T-helper 17 cell (primary cell): Measurements from ENCODE around the gene PSMA3. TPM values are rescaled to one million over a fixed set of nuclear protein-coding genes. Genes with fewer than 3 reads are reported as not detected.

ENCODE experiments used
- ATAC-seq: fragments of 150-1000 bp; cut with Tn5 transposase; 2 replicates; pipeline ENCODE4 v1.10.0; 2021; ENCODE audit warnings: mild to moderate bottlenecking, moderate library complexity
- DNase-seq, 3 donors: peaks; one replicate each; pipeline versions ENCODE4 v3.0.0 to v3.0.0-alpha.2; 2020 to 2021
- H3K9me3 ChIP-seq: one replicate; pipeline ENCODE4 v1.7.0; 2013; ENCODE audit warnings: low read length, mild to moderate bottlenecking; ENCODE audit not compliant: control insufficient read depth, poor library complexity, severe bottlenecking
- H3K27ac Mint-ChIP-seq: one replicate; pipeline ENCODE4 v1.8.0; 2022; ENCODE audit warnings: mild to moderate bottlenecking, moderate library complexity, mixed read lengths
- H3K27me3 Mint-ChIP-seq: one replicate; pipeline ENCODE4 v1.8.0; 2022; ENCODE audit warnings: mixed read lengths
- H3K36me3 Mint-ChIP-seq: one replicate; pipeline ENCODE4 v1.8.0; 2022; ENCODE audit warnings: low read depth, mixed read lengths
- H3K4me1 Mint-ChIP-seq: one replicate; pipeline ENCODE4 v1.8.0; 2022; ENCODE audit warnings: mild to moderate bottlenecking, mixed read lengths
- H3K4me3 Mint-ChIP-seq: one replicate; pipeline ENCODE4 v1.8.0; 2022; ENCODE audit warnings: mild to moderate bottlenecking, moderate library complexity, mixed read lengths
- total RNA-seq, 4 donors: library from RNA in 2 of 4; stranded (reverse) in 2 of 4; gene quantifications; one replicate each; pipeline ENCODE4 v1.2.3 and lab custom pipeline; 2022 to 2026

The PSMA3 gene
- total RNA-seq, 2 donors from 2014 or later = 101 to 102 TPM

DNA sequence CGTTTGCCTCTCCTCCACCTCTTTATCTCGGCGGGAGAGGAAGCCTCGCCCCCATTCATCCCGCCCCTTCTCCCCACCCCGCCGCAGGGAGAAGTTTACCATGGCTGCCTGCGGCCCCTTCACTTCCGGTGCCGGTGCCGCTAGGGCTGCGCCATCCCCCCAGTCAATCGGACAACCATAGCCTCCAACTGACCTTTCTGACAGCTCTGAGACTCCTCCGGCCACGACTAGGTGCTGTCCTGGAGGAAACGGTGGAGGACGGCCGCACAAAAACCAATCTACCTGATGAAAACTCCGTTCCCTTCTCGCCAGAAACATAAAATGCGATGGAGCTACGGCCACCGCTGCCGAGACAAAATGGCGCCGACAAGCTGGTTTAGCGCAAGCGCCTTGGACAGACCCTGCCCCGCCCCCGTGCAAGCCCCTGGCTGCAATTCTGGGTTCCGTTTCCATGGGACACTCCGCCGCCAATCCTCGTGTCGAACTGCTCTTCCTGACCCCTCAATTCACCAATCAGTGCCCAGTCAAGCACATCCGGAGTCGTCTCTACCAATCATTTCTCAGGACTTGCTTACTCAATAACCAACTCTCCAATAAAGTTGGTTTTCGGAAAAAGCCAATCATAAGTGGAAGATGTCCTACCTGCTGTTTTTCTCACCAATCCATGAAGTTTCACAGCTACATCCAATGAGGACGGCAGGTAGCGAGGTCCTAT, 53.3 kb downstream of the PSMA3 start:
- H3K9me3 ChIP-seq = no peaks in the 10 kb centered on the region
- H3K27ac Mint-ChIP-seq = no peak overlapping the region
- peak; percentile 93 to 97 (median 96) for DNase-seq
- H3K4me3 Mint-ChIP-seq = no peak overlapping the region
- ATAC-seq = peak; percentile 86
- peaks cover 22% of the 10 kb centered on the region for H3K4me1 Mint-ChIP-seq
- no peaks in the 10 kb centered on the region for H3K27me3 Mint-ChIP-seq
- peaks cover 3% of the 10 kb centered on the region for H3K36me3 Mint-ChIP-seq

DNA sequence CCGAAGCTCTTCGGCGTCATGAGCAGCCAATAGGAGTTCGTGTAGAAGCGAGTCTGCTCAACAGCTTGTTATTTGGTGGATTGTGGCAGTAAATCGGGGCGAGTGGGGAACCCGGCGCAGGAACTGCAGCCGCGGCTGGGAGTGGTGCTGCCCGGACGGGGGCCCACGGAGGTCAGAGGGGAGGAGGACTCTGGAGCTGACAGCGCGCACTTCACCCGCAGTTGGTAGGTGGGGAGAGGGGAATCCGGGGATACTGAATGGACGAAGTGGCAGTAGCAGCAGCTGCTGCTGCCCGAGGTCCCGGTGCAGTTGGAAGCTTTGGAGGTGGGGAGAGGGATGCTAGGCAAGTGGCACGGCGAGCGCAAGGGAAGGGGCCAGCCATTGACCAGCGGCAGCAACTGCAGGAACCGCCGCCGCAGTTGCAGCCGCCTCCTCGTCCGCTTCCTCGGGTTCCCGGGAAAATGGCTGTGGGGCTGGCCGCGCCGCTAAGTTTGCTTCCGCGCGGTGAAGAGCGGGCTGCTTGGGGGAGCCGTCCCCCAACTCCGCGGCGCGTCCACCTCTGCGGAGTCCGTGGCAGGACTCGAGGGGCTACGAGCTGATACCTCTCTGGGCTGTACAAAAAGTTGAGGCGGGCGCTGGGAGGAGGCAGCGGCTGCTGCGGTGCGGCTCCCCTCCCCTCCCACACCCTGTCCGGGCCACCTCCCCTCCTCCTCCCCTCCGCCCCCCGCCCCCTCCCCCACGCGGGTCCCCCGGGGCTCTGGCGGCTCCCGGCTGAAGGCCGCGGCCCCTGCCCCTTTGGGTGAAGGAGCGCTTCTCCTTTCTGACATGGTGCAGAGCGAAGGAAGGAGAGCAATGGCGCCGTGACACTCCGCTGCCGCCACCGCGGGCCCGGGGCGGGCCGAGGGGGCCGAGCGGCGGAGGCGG, 54.1 kb downstream of the PSMA3 start, which contains the start of gene ARID4A:
Gene ARID4A (plus strand): TSS at position 79 of the 924 bp plus-strand sequence. CDS start 1,300 bp downstream, outside the sequence.
- no peak for ATAC-seq
- DNase-seq = peak; percentile 64 to 81 (median 65)
- H3K36me3 Mint-ChIP-seq = peaks cover 3% of the 10 kb centered on the region
- no peaks in the 10 kb centered on the region for H3K27me3 Mint-ChIP-seq
- H3K9me3 ChIP-seq = no peaks in the 10 kb centered on the region
- peak within 1 kb of the TSS; percentile 89 for H3K27ac Mint-ChIP-seq
- H3K4me1 Mint-ChIP-seq = peaks cover 25% of the 10 kb centered on the region
- no peak within 1 kb of the TSS for H3K4me3 Mint-ChIP-seq

DNA sequence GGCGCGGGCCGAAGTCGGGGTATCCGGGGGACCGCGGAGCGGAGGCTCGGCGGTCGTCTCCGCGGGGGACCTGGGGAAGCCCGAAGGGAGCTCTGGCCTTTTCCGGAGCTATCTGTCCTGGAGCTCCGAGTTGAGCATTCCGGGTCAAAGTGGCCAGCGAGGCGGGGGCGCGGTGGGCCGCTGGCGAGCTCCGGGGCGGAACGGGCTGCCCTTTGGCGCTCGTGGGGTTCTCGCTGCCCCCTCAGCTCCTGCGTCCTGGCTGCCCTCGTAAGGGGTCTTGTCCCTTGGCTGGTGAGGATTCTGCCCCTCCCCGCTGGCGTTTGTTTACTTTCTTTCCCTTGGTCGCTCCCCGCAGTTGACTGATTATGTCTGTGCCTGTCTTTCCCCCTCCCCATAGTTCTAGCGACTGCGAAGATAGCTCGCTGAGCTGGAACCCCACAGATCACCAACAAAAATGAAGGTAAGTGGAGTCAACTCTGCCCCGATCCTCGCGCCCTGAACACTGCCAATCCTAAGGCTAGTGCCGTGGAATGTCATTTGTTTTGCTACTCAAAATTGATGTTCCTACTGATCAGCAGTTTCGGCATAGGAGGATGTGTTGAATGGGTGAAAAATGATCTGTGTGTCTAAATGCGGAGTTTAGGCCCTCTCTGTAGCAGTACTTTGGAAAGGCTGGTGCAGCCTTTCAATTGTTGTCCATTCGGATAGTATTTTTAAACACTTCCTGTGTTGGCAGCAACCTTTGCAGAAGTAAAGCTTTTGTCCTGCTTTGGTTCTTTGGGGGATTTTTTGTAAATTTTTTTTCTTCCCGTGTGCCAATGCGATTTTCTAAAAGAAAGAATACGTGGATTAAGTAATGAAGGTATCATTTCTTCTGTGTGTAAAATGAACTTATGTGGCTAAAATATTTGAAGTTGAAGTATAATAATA, 55.0 kb downstream of the PSMA3 start:
- Mint-ChIP-seq H3K27me3 (no peaks in the 10 kb centered on the region), H3K4me3 (no peak overlapping the region), H3K4me1 (peaks cover 21% of the 10 kb centered on the region), H3K27ac (peak overlapping the region; percentile 89), H3K36me3 (peaks cover 3% of the 10 kb centered on the region)
- H3K9me3 ChIP-seq = no peaks in the 10 kb centered on the region
- ATAC-seq (no peak), DNase-seq (no peak)

DNA sequence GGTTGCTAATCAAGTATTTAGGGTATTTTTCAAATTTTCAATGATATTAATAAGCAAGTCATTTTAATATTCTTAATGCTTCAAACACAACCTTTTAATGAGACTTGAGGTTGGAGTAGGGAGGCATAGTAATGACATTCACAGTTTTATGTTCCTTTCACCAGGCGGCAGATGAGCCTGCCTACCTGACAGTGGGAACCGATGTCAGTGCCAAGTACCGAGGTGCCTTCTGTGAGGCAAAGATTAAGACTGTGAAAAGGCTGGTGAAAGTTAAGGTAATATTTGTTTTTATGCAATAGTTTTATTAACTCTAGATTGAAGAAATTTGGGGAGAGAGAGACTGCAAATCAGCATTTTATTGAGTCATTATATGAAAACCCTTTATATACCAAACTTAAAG, 56.8 kb downstream of the PSMA3 start:
- no peak overlapping the region for H3K4me3 Mint-ChIP-seq
- no peak for DNase-seq
- H3K27ac Mint-ChIP-seq = no peak overlapping the region
- no peaks in the 10 kb centered on the region for H3K27me3 Mint-ChIP-seq
- peaks cover 6% of the 10 kb centered on the region for H3K36me3 Mint-ChIP-seq
- no peaks in the 10 kb centered on the region for H3K9me3 ChIP-seq
- no peak for ATAC-seq
- peaks cover 18% of the 10 kb centered on the region for H3K4me1 Mint-ChIP-seq

DNA sequence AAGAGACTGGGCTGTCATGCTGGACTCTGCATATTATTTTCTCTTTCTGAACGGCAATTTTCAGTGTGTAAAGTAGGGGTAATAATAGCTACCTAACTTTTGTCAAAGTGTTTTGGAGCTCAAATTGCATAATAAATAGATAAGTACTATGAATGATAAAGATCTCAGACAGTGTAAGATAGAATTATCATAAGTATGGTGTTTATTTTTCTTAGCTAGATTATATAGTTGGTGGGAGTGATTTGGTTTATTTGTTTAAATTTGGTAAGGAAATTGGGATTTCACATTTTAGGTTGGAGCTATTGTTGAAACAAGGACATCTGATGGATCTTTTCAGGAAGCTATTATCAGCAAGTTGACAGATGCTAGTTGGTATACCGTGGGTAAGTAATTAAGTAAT, 61.1 kb downstream of the PSMA3 start:
- no peaks in the 10 kb centered on the region for H3K9me3 ChIP-seq
- DNase-seq (no peak), ATAC-seq (no peak)
- Mint-ChIP-seq H3K27me3 (no peaks in the 10 kb centered on the region), H3K4me1 (peaks cover 17% of the 10 kb centered on the region), H3K27ac (peak overlapping the region; percentile 34), H3K36me3 (peaks cover 7% of the 10 kb centered on the region), H3K4me3 (no peak overlapping the region)

DNA sequence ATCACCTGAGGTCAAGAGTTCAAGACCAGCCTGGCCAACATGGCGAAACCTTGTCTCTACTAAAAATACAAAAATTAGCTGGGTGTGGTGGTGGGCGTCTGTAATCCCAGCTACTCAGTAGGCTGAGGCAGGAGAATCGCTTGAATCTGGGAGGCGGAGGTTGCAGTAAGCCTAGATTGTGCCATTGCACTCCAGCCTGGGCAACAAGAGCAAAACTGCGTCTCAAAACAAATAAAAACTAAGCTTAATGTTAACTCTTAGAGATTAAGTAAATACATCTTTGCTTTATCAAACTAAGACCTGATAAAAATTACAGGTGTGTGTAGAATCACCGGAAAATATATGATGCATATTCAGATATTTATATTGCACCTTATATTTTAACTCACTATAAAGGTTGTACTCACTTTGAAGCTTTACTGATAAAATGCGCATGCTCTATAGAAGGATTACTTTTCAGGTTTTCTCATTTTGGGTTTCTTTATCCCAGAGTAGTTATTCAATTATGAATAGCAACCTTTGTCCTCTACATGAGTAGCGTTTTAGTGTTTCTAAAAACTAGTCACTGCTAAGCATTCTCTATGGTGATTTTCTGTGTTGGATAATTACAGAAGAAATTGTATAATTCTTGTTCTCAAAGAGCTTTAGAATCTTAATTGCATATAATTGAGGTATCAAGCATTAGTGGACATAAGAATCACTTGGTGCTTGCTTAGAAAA, 63.1 kb downstream of the PSMA3 start:
- DNase-seq = no peak
- H3K27ac Mint-ChIP-seq = no peak overlapping the region

DNA sequence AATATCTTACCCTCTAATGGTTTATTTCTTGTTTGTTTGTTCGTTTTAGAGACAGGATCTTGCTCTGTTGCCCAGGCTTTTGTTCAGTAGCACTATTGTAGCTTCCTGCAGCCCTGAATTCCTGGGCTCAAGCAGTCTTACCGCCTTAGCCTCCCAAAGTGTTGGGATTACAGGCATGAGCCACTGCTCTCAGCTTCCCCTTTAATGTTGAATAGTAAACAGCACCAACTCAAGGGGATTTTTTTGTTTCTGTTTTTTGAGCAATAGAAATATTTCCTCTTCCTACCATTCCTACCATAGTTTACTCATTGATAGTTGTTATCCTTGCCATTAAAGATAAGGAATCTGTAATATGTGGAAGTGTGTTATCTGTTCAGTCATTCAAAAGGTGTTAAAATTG, 64.4 kb downstream of the PSMA3 start:
- Mint-ChIP-seq H3K27me3 (no peaks in the 10 kb centered on the region), H3K4me3 (no peak overlapping the region), H3K36me3 (peaks cover 7% of the 10 kb centered on the region), H3K4me1 (peaks cover 15% of the 10 kb centered on the region), H3K27ac (peak overlapping the region; percentile 61)
- no peak for DNase-seq
- H3K9me3 ChIP-seq = no peaks in the 10 kb centered on the region
- ATAC-seq = no peak

More for the DNA sequence above, 63.1 kb downstream of the PSMA3 start:
- Mint-ChIP-seq H3K27me3 (no peaks in the 10 kb centered on the region), H3K4me1 (peaks cover 17% of the 10 kb centered on the region), H3K4me3 (no peak overlapping the region), H3K36me3 (peaks cover 7% of the 10 kb centered on the region)
- H3K9me3 ChIP-seq = no peaks in the 10 kb centered on the region
- no peak for ATAC-seq

DNA sequence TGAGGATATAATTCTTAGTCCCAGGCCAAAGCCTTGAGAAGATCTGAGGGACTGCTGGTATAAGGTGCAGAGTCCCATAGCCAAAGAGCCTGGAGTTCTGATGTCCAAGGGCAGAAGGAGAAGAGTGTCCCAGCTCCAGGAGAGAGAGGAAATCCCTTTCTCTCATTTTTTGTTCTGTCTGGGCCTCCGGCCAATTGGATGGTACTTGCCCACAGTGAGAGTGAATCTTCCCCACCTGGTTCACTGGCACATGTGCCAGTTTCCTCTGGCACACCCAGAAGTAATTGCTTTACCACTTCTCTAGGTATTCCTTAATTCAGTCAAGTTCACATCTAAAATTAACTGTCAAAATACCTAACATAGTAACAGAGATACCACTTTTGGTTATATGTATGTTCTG, 69.1 kb downstream of the PSMA3 start:
- Mint-ChIP-seq H3K27ac (no peak overlapping the region), H3K27me3 (no peaks in the 10 kb centered on the region), H3K36me3 (peaks cover 6% of the 10 kb centered on the region), H3K4me1 (peaks cover 9% of the 10 kb centered on the region), H3K4me3 (no peak overlapping the region)
- no peaks in the 10 kb centered on the region for H3K9me3 ChIP-seq
- DNase-seq (no peak), ATAC-seq (no peak)

DNA sequence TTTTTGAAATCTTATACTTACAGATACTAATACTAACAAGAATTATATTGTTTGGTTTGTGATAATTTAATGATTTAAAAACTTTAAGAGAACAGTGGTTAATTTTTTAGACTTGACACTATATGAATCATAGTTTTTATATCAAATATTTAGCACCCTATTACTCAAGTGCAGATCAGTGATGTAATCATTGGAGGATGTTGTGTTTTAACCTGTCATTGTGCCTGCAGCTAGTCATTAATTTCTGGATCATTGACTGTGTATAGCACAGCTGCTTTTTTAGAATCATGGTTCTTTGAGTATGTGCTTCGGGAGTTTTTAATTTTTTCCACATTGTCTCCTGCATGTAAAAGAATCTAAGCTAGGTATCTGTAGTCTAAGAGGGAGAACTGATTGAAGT, 71.0 kb downstream of the PSMA3 start:
- H3K27me3 Mint-ChIP-seq = no peaks in the 10 kb centered on the region
- peaks cover 2% of the 10 kb centered on the region for H3K36me3 Mint-ChIP-seq
- no peak for ATAC-seq
- H3K9me3 ChIP-seq = no peaks in the 10 kb centered on the region
- peaks cover 2% of the 10 kb centered on the region for H3K4me1 Mint-ChIP-seq
- DNase-seq = no peak
- H3K4me3 Mint-ChIP-seq = no peak overlapping the region
- no peak overlapping the region for H3K27ac Mint-ChIP-seq

Other genes with a start within 250 kb of the PSMA3 start
- not detected for gene ARMH4, start 92.6 kb upstream of the PSMA3 start, total RNA-seq
- 10 to 100 TPM; 35.5 to 38.0 TPM for gene ACTR10, start 44.7 kb upstream of the PSMA3 start, total RNA-seq
- gene ARID4A, start 53.7 kb downstream of the PSMA3 start, total RNA-seq = 10 to 100 TPM; 87.1 to 90.2 TPM
- gene TOMM20L, start 151.1 kb downstream of the PSMA3 start, total RNA-seq = not detected
- gene TIMM9, start 182.7 kb downstream of the PSMA3 start, total RNA-seq = 10 to 100 TPM; 28.1 to 31.5 TPM
- 10 to 100 TPM; 23.4 to 29.1 TPM for gene KIAA0586, start 182.9 kb downstream of the PSMA3 start, total RNA-seq